CD8-positive, alpha-beta T cell (primary cell): ENCODE results near the gene OR2Z1. TPM values are rescaled to one million over a fixed set of nuclear protein-coding genes. Genes with fewer than 3 reads are reported as not detected.

Experiments
- total RNA-seq, 46 experiments: library from RNA in 2 of 46; stranded (reverse) in 2 of 46; gene quantifications; one replicate each; pipeline ENCODE4 v1.2.3 and lab custom pipeline; 2021 to 2026

OR2Z1 gene
- total RNA-seq, 2 experiments from 2014 or later: not detected

Other genes with a start within 250 kb of the OR2Z1 start
- gene PRAM1, start 219.0 kb upstream of the OR2Z1 start, total RNA-seq: 1 to 10 TPM; 1.8 to 1.9 TPM
- 10 to 100 TPM; 26.3 to 33.1 TPM for gene ZNF414, start 207.5 kb upstream of the OR2Z1 start, total RNA-seq
- gene MYO1F, start 144.2 kb upstream of the OR2Z1 start, total RNA-seq: 10 to 100 TPM; 75.7 to 76.8 TPM
- gene ADAMTS10, start 110.9 kb upstream of the OR2Z1 start, total RNA-seq: 100 to 1,000 TPM in 1 of 2 experiments, 10 to 100 TPM in 1; 81.9 to 101 TPM
- gene NFILZ, start 91.0 kb upstream of the OR2Z1 start, total RNA-seq: not detected
- not detected for gene ACTL9, start 22.8 kb upstream of the OR2Z1 start, total RNA-seq
- gene ZNF558, start 110.7 kb downstream of the OR2Z1 start, total RNA-seq: 10 to 100 TPM; 28.1 to 32.9 TPM
- gene MBD3L1, start 110.7 kb downstream of the OR2Z1 start, total RNA-seq: not detected